Naive thymus-derived CD4-positive, alpha-beta T cell (primary cell): ENCODE measurements around the gene CEPT1. TPM values are rescaled to one million over a fixed set of nuclear protein-coding genes. Genes with fewer than 3 reads are reported as not detected.

Experiments
- ATAC-seq: fragments of 150-1000 bp; cut with Tn5 transposase; 2 replicates; pipeline ENCODE4 v1.10.0; 2021; ENCODE audit warnings: mild to moderate bottlenecking, moderate library complexity
- CTCF ChIA-PET: fragments of 350-600 bp; sonication (Branson Sonifier 250); formaldehyde crosslinking; loops from one replicate; lab custom pipeline; 2021; ENCODE audit warnings: antibody characterized with exemption; lab: Charles Lee
- POLR2A ChIA-PET: fragments of 350-600 bp; sonication (Branson Sonifier 250); formaldehyde crosslinking; loops from one replicate; lab custom pipeline; 2021; ENCODE audit warnings: antibody characterized with exemption, inconsistent platforms; lab: Charles Lee
- DNase-seq, 9 donors: peaks; one replicate each; pipeline versions ENCODE4 v3.0.0 to v3.0.0-alpha.2; 2020 to 2022; ENCODE audit warnings: mixed read lengths in 1 of 9
- H3K27ac ChIP-seq: one replicate; pipeline ENCODE4 v1.7.0; 2013; ENCODE audit warnings: mild to moderate bottlenecking, low read depth, low read length, moderate library complexity
- H3K27me3 ChIP-seq, 2 donors: one replicate each; pipeline ENCODE4 v1.7.0; 2013; ENCODE audit warnings: low read length in 2 of 2, mild to moderate bottlenecking in 2 of 2, moderate library complexity in 2 of 2; ENCODE audit not compliant: control insufficient read depth in 2 of 2, insufficient read depth in 2 of 2
- H3K36me3 ChIP-seq, 3 experiments: 1 replicate in 2 of 3; 2 replicates in 1 of 3; pipeline ENCODE4 v1.7.0; 2013; ENCODE audit warnings: low read length in 3 of 3, mild to moderate bottlenecking in 3 of 3, moderate library complexity in 1 of 3; ENCODE audit not compliant: insufficient read depth in 3 of 3, control insufficient read depth in 2 of 3
- H3K4me1 ChIP-seq, 2 donors: one replicate each; pipeline ENCODE4 v1.7.0; 2013; ENCODE audit warnings: low read length in 2 of 2, mild to moderate bottlenecking in 2 of 2, moderate library complexity in 1 of 2; ENCODE audit not compliant: control insufficient read depth in 2 of 2, insufficient read depth in 2 of 2
- H3K4me3 ChIP-seq: 2 replicates; pipeline ENCODE4 v1.7.0; 2013; ENCODE audit warnings: mild to moderate bottlenecking, low read length
- H3K9me3 ChIP-seq, 3 experiments: 1 replicate in 2 of 3; 2 replicates in 1 of 3; pipeline ENCODE4 v1.7.0; 2013; ENCODE audit warnings: low read length in 3 of 3; ENCODE audit not compliant: control insufficient read depth in 2 of 3
- H3K27ac Mint-ChIP-seq, 9 donors: one replicate each; pipeline ENCODE4 v1.8.0; 2020 to 2022; ENCODE audit warnings: mixed read lengths in 9 of 9, mild to moderate bottlenecking in 8 of 9, moderate library complexity in 5 of 9, inconsistent platforms in 2 of 9
- H3K27me3 Mint-ChIP-seq, 5 donors: one replicate each; pipeline ENCODE4 v1.8.0; 2021 to 2022; ENCODE audit warnings: mixed read lengths in 5 of 5, mild to moderate bottlenecking in 1 of 5
- H3K36me3 Mint-ChIP-seq, 5 donors: one replicate each; pipeline ENCODE4 v1.8.0; 2020 to 2022; ENCODE audit warnings: mixed read lengths in 5 of 5, mild to moderate bottlenecking in 3 of 5, inconsistent platforms in 1 of 5
- H3K4me1 Mint-ChIP-seq, 7 donors: one replicate each; pipeline ENCODE4 v1.8.0; 2020 to 2022; ENCODE audit warnings: mixed read lengths in 7 of 7, mild to moderate bottlenecking in 3 of 7, inconsistent platforms in 1 of 7
- H3K4me3 Mint-ChIP-seq, 10 donors: one replicate each; pipeline ENCODE4 v1.8.0; 2020 to 2022; ENCODE audit warnings: mild to moderate bottlenecking in 10 of 10, mixed read lengths in 10 of 10, moderate library complexity in 6 of 10, inconsistent platforms in 2 of 10
- H3K9me3 Mint-ChIP-seq, 11 donors: one replicate each; pipeline ENCODE4 v1.8.0; 2020 to 2022; ENCODE audit warnings: mixed read lengths in 11 of 11, mild to moderate bottlenecking in 4 of 11, inconsistent platforms in 1 of 11, moderate library complexity in 1 of 11
- intact Hi-C, 2 donors: fragments of 100-400 bp; cut with micrococcal nuclease; formaldehyde crosslinking; loops; one replicate each; pipeline ENCODE4 v1.15.1; 2023
- polyA plus RNA-seq, 2 donors: library from polyadenylated mRNA; unstranded; fragments of 300-500 nt; fragmentation: Illumina TruSeq; gene quantifications; one replicate each; pipeline ENCODE4 v1.2.3, GENCODE V29; 2021
- total RNA-seq, 6 experiments: library from RNA in 5 of 6; stranded (reverse) in 5 of 6; gene quantifications; 1 replicate in 5 of 6; 2 replicates in 1 of 6; pipeline ENCODE4 v1.2.3 and lab custom pipeline; 2021 to 2026

The CEPT1 gene
- total and polyA plus RNA-seq, 7 experiments from 2014 or later, result 23.0 to 57.5 (median 39.7) TPM

DNA sequence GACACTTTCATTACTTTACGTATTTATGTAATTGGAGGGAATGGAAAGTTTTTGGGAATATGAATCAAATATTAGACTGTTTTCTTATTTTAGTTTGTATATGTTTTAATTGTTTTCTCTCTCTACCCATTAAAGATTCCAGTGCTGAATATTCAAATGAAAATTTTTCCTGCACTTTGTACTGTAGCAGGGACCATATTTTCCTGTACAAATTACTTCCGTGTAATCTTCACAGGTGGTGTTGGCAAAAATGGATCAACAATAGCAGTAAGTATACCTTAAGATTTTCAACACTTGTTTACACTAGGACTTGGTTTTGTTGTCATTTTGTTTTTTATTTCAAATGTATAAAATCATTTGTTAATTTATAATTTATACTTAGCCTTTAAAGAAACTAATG is 42.0 kb downstream of the CEPT1 start:
- no peak for DNase-seq
- Histone ChIP-seq H3K36me3 (peaks cover 6 to 24% (median 13%) of the 10 kb centered on the region in 3 experiments), H3K27me3 (no peaks in the 10 kb centered on the region), H3K27ac (no peak overlapping the region), H3K4me1 (peaks cover 0 to 29% of the 10 kb centered on the region in 2 donors), H3K4me3 (no peak overlapping the region), H3K9me3 (no peaks in the 10 kb centered on the region)
- intact Hi-C loops, result loop anchor here (2.0 kb wide), 1 partner anchor 15 kb away; no protein-coding TSS in a partner anchor
- Mint-ChIP-seq H3K4me1 (peaks cover 45 to 95% (median 85%) of the 10 kb centered on the region in 7 donors), H3K27me3 (no peaks in the 10 kb centered on the region), H3K4me3 (peak overlapping the region in 1 of 10 donors; percentile 4), H3K36me3 (peaks cover 10 to 49% (median 31%) of the 10 kb centered on the region in 5 donors), H3K9me3 (no peaks in the 10 kb centered on the region), H3K27ac (peak overlapping the region in 8 of 9 donors; percentile 13 to 99 (median 75))
- ATAC-seq, result no peak
- CTCF ChIA-PET, result interaction anchor here (1.2 to 1.8 kb wide), 3 partner anchors 10 to 152 kb away, joined by 3 to 4 read pairs (median 3); no protein-coding TSS in a partner anchor
- POLR2A ChIA-PET, result interaction anchor here (1.2 to 26.6 kb wide), 4 partner anchors 16 to 139 kb away, joined by 3 to 1128 read pairs (median 126); partner anchors contain the start of genes CHI3L2, DENND2D and DRAM2

DNA sequence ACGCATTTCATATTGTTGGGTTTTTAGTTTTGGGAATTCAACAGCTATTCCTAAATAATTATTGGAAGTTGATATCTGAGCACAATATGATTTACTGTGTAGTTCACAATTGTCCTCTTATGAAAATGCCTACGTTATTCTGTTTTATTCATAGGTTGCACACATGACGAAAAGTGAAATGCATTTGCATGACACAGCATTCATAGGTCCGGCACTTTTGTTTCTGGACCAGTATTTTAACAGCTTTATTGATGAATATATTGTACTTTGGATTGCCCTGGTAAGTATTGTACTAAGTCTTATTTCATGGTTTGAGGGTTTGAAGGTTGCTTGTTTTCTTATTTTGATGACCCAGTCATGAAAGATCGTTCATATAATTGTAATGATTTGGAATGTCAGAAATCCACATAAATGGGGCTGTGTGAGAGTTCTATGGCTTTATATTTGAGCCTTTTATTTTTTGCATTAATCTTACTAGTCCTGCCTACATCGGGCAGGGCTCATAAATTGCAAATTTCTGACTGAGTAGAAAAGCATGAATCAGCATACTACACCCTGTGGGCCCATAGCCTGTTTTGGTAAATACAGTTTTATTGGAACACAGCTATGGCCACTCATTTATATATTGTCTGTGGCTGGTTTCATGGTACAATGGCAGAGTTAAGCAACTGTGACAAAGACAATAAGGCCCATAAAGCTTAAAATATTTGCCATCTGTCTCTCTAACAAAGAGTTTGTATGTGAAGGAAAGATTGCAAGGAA is 43.5 kb downstream of the CEPT1 start:
- Mint-ChIP-seq H3K4me3 (no peak overlapping the region), H3K27ac (peak overlapping the region in 8 of 9 donors; percentile 17 to 99 (median 78)), H3K9me3 (no peaks in the 10 kb centered on the region), H3K4me1 (peaks cover 53 to 98% (median 91%) of the 10 kb centered on the region in 7 donors), H3K27me3 (no peaks in the 10 kb centered on the region), H3K36me3 (peaks cover 16 to 55% (median 37%) of the 10 kb centered on the region in 5 donors)
- no peak for DNase-seq
- Histone ChIP-seq H3K4me3 (no peak overlapping the region), H3K27me3 (no peaks in the 10 kb centered on the region), H3K36me3 (peaks cover 18 to 34% (median 24%) of the 10 kb centered on the region in 3 experiments), H3K9me3 (no peaks in the 10 kb centered on the region), H3K27ac (peak overlapping the region; percentile 31), H3K4me1 (peaks cover 7 to 43% of the 10 kb centered on the region in 2 donors)
- CTCF ChIA-PET, result interaction anchor here (0.6 to 1.8 kb wide), 5 partner anchors 40 to 259 kb away, joined by 3 to 4 read pairs (median 3); no protein-coding TSS in a partner anchor
- no peak for ATAC-seq
- POLR2A ChIA-PET, result interaction anchor here (1.2 to 26.6 kb wide), 8 partner anchors 11 to 137 kb away, joined by 3 to 1128 read pairs (median 4); partner anchors contain the start of genes CHI3L2, DENND2D and DRAM2
- intact Hi-C loops, result loop anchor here (2.0 kb wide), 1 partner anchor 13 kb away; no protein-coding TSS in a partner anchor

DNA sequence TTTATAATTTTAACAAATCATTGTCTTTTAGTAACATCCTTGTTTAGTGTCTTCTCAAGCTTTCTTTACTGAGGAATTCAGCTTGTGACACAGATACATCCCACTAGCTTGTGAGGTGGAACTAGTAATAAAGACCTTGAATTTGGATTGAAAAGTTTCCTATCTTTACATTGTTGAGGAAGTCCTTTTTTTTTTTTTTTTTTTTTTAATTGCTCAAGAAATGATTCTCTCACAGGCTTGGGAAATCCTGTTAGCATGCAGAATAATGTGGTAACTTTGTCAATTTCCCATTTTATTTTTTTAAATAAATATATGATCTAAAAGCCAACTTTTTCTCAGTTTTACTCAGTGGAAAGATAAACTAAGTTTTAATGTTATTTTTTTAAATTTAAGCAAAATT is 44.6 kb downstream of the CEPT1 start:
- POLR2A ChIA-PET, result interaction anchor here (0.7 to 26.6 kb wide), 3 partner anchors 13 to 220 kb away, joined by 4 to 1128 read pairs (median 248); partner anchors contain the start of genes CHI3L2 and DENND2D
- Histone ChIP-seq H3K27ac (no peak overlapping the region), H3K9me3 (no peaks in the 10 kb centered on the region), H3K4me1 (peaks cover 12 to 48% of the 10 kb centered on the region in 2 donors), H3K27me3 (no peaks in the 10 kb centered on the region), H3K4me3 (no peak overlapping the region), H3K36me3 (peaks cover 26 to 45% (median 32%) of the 10 kb centered on the region in 3 experiments)
- Mint-ChIP-seq H3K9me3 (no peaks in the 10 kb centered on the region), H3K4me3 (no peak overlapping the region), H3K27ac (peak overlapping the region in 5 of 9 donors; percentile 17 to 99 (median 78)), H3K4me1 (peaks cover 58 to 98% (median 91%) of the 10 kb centered on the region in 7 donors), H3K36me3 (peaks cover 26 to 60% (median 42%) of the 10 kb centered on the region in 5 donors), H3K27me3 (no peaks in the 10 kb centered on the region)
- ATAC-seq (no peak), DNase-seq (no peak)
- intact Hi-C loops, result loop anchor here (5.0 kb wide), 1 partner anchor 38 kb away; no protein-coding TSS in a partner anchor
- CTCF ChIA-PET, result interaction anchor here (0.7 kb wide), 1 partner anchor 569 kb away, joined by 3 read pairs; no protein-coding TSS in a partner anchor

DNA sequence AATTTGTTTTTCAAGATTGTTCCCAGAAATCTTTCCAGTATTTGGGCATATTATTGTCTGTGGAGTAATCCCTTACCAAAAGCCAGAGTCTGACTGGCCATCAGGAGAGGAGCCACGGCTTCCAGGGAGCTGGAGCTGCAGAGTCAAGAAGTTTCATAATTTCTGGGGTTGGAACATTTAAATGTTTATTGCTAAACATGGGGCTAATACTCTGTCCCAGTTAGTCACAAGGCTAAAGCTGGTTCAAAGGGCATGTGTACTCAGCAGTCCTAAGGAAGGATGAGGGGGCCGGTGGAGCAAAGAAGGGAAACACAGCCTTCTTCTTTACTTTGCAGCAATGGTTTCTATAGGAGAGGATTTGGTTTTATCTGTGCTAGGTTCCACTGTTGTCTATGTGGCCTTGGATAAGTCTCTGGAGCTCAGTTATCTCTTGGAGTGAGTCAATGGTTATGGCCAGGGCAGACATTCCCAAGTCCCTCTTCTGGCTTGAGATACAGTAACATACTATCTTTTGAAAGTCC is 51.0 kb downstream of the CEPT1 start:
- peak overlapping the region; percentile 90 for H3K27ac ChIP-seq
- no peaks in the 10 kb centered on the region for H3K9me3 ChIP-seq
- no peaks in the 10 kb centered on the region for H3K27me3 ChIP-seq
- POLR2A ChIA-PET, result interaction anchor here (0.7 to 26.6 kb wide), 6 partner anchors 3 to 367 kb away, joined by 3 to 1128 read pairs (median 128); partner anchors contain the start of genes CHI3L2 and DENND2D
- H3K4me1 ChIP-seq, result peaks cover 71 to 99% of the 10 kb centered on the region in 2 donors
- CTCF ChIA-PET, result interaction anchor here (1.0 to 15.0 kb wide), 5 partner anchors 10 to 160 kb away, joined by 3 to 341 read pairs (median 4); partner anchors contain the start of genes CHI3L2 and DENND2D
- ATAC-seq, result no peak
- peaks cover 79 to 100% (median 96%) of the 10 kb centered on the region in 7 donors for H3K4me1 Mint-ChIP-seq
- H3K4me3 Mint-ChIP-seq, result peak overlapping the region; percentile 18 to 100 (median 64)
- peak overlapping the region; percentile 72 to 99 (median 96) for H3K27ac Mint-ChIP-seq
- H3K4me3 ChIP-seq, result no peak overlapping the region
- H3K9me3 Mint-ChIP-seq, result peaks cover 0 to 2% (median 0%) of the 10 kb centered on the region in 11 donors
- no peak for DNase-seq
- H3K36me3 ChIP-seq, result peaks cover 48 to 92% (median 69%) of the 10 kb centered on the region in 3 experiments
- intact Hi-C loops, result loop anchor here in 1 of 2 donors (1.0 to 10.0 kb wide), 2 partner anchors 8 to 156 kb away; no protein-coding TSS in a partner anchor
- peaks cover 33 to 89% (median 85%) of the 10 kb centered on the region in 5 donors for H3K36me3 Mint-ChIP-seq
- H3K27me3 Mint-ChIP-seq, result no peaks in the 10 kb centered on the region

DNA sequence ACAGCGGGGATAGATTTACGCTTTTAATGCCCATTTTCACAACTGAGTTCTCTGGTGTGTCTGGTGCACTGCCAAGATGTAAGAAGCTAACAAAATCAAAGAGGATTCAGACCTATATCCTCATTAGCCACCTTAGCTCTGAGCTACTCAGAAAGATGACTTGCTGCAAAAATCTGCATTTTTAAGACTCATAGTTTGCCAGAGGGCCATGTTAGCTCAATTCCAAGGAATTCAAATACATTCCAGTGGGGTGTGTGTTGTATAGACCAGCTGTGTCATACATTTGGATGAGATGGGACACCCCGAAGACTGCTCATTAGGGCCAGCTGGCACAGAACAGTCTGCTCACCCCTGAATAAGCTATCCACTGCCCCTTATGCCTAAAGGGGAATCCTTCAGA is 51.5 kb downstream of the CEPT1 start:
- H3K27me3 ChIP-seq, result no peaks in the 10 kb centered on the region
- DNase-seq (no peak), ATAC-seq (no peak)
- Mint-ChIP-seq H3K27ac (peak overlapping the region; percentile 72 to 99 (median 96)), H3K36me3 (peaks cover 37 to 94% (median 89%) of the 10 kb centered on the region in 5 donors), H3K9me3 (peaks cover 0 to 2% (median 0%) of the 10 kb centered on the region in 11 donors), H3K4me1 (peaks cover 81 to 100% (median 99%) of the 10 kb centered on the region in 7 donors), H3K27me3 (no peaks in the 10 kb centered on the region), H3K4me3 (peak overlapping the region; percentile 18 to 100 (median 82))
- H3K27ac ChIP-seq, result peak overlapping the region; percentile 90
- peaks cover 47 to 92% (median 71%) of the 10 kb centered on the region in 3 experiments for H3K36me3 ChIP-seq
- CTCF ChIA-PET, result interaction anchor here (0.5 to 15.0 kb wide), 7 partner anchors 9 to 161 kb away, joined by 3 to 341 read pairs (median 4); partner anchors contain the start of genes CHI3L2 and DENND2D
- H3K9me3 ChIP-seq, result no peaks in the 10 kb centered on the region
- H3K4me3 ChIP-seq, result no peak overlapping the region
- H3K4me1 ChIP-seq, result peaks cover 76 to 99% of the 10 kb centered on the region in 2 donors
- intact Hi-C loops, result loop anchor here in 1 of 2 donors (1.0 to 10.0 kb wide), 2 partner anchors 8 to 157 kb away; no protein-coding TSS in a partner anchor
- POLR2A ChIA-PET, result interaction anchor here (0.7 to 26.6 kb wide), 7 partner anchors 3 to 368 kb away, joined by 3 to 1128 read pairs (median 9); partner anchors contain the start of genes CEPT1, CHI3L2, DENND2D and DRAM2
